ENCODE results near the gene ARMH1. TPM values are rescaled to one million over a fixed set of nuclear protein-coding genes. Genes with fewer than 3 reads are reported as not detected.

The ARMH1 gene
- total RNA-seq, 1 donor from 2014 or later, result not detected

DNA sequence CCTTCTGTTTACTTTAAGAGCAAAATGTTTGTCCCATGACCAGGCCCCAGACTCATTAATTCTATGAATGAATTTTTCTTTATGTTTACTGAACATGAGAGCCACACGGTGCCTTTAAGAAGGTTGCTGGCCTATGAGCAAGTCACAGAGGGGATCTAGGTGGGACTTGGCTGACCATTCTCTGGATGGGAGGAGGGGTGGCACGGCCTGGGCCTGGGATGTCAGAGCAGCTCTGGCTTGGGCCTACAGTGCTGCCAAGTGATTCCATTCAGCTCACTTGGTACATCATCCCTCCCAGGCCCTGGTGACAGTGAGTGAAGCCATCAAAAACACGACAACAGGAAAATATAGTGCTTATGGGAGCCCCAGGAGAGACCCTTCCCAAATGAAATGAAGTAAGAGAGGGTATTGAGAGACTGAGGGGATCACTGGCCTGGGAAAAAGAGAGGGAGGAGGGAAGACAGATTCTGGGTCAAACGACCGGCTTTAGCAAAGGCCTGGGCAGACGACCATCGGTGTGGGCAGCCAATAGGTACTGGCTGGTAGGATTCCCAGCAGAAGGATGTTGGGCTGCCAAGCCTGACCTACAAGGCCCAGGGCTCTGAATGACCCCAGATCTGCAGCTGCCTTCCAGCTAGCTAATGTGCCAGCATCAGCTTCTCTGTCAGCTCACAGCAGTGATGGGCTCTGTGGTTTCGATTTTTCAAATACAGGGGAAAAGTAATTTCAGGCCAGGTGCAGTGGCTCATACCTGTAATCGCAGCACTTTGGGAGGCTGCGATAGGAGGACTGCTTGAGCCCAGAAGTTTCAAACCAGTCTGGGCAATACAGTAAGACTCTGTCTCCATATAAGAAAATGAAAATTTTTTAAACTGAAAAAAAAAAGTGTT lies 3.5 kb upstream of the ARMH1 start:
- no peak for DNase-seq

DNA sequence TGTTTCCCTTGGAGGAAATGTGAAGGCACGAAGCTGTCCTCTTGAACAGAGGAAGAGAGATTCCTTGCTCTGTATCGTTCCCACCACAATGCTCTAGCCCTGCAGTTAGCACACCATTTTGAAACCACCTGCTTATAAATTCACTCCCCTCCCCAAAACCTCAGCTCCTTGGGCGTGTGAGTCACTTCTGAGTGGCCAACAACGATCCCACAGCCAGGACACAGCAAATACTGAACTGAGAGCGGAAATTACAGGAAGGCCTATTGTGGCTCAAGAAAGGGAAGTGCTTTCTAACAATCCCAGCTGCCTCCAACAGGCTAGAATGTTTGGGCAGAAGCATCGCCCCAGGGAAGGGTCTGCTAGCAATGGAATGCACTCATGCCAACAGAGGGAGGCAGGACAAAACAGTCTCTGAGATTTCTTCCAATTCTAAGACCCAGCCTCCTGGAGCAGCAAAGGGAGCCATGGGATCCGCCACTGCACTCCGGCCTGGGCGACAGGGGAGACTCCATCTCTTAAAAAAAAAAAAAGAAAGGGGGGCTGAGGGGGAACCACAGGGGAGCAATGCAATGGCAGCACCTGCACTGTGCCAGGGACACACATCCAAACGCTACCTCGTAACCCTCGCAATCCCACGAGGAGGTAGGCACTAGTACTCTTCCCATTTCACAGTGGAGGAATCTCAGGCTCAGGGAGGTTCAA lies 2.1 kb upstream of the ARMH1 start:
- peak; percentile 91 for DNase-seq

DNA sequence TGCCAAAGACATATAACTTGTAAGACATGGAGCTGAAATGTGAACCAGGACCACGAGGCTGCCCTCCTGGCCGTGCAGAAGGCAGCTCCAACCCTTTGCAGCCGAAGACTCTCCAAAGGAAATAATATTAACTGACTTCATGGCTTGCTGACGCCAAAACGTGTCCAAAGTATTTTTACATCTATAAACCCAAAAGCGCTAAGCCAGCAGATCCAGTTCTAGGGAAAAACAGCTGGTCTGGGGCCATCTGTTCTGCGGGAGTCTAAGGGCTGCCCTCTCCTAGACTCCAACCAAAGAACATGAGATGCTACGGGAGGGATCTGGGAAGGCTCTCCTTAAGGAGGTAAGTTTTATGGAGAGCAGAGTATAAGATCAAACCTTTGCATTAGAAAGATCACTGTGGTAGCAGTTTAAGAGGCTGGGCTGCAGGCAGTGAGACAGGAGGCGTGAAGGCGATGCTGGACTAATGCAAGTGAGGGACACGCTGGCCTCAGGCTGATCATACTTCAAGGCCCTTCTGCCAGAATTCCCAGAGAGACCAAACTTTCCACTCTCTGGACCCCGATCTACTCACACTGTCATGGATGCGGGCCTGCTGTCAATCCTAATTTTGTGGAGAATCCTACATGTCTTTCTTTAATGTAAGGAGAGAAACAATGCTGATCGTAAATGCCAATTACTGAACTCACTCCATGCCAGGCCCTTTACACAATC lies 1.4 kb upstream of the ARMH1 start:
- no peak for DNase-seq

DNA sequence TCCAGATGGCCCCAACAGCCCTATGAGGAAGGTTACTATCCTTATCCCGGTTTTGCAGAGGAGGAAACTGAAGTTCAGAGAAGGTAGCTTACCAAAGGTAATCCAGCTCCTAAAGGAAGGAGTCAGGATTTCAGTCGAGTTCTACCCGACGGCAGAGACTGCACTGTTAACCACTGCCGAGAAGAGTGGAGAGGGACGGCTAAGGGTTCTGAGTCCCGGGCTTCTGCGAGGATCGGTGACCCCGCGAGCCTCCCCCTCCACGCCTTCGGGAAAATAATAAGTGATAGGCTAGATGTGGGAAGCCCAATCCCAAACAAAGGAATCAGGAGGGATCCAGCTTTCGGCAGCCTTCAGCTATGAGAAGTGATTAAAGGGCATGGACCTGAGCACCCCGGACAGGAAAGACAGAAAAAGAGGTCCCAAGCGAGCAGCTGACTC lies 820 bp upstream of the ARMH1 start:
- DNase-seq, result no peak

DNA sequence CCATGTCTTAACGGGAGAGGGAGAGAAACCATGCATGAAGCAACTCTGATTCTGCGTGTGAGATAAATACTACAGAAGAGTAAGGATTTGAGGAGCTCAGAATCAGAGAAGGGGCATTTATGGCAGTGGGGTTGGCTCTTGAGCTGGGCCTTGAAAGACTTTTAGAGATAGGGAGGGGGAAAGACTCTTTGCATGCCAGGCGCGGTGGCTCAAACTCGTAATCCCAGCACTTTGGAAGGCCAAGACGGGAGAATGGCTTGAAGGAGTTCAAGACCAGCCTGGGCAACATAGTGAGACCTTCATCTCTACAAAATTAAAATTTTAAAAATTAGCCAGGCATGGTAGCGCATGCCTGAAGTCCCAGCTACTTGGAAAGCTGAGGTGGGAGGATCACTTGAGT lies 672 bp downstream of the ARMH1 start:
- no peak for DNase-seq

DNA sequence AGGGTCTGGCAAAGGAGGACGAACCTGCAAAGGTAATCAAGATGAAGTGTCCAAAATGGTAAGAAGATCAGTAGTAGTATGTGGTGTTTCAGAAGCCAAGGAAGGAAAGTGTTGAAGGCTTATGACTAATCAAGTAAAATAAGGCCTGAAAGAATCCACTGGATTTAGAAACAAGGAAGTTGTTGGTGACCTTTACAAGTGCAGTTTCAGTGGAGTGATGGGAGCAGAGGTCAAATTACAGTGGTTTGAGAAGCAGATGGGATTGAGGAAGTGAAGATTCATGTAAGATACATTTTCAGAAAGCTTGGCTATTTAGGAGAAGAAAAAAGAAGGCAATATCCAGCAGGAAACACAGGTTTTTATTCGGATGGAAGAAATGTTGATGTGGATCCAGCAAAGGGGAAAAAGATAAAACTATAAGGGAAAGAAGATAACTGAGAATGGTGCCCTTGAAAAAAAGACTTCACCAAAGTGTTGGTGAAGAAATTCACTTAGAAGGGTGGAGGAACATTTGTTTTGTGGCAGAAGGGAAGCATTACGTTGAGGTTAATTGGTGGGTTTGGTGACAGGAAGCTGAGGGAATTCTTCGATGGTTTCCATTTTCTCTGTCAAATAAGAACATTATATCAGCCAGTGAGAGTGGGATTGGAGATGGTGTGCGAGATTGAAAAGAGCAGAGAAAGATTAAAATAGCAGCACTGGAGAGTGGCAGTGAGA lies 2.1 kb downstream of the ARMH1 start:
- peak; percentile 43 for DNase-seq

DNA sequence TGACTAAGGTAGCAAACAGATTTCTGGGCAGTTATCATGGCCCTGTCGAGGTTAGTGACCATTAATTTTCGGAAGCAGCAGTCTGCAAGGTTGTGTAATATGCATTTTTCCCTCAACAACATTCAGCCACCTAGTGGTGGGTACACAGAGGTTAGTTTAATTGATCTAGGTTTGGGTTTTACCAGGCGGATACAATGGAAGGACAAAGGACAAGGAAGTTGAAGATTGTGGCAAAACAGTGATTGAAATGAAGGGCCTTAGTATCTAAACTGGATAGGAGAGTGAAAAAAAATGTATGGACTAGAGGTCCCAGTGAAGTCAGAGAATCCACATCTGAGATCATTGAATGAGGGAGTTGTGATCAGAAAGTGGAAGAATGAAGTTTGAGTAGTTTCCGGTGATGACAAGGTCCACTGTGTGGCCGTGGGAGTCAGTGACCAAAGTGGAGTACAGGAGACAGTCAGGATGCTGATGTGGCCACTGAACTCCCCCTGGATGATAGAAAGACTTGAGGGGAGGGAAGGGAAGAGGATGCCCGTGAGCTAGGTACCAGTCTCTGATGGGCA lies 2.8 kb downstream of the ARMH1 start:
- DNase-seq, result peak; percentile 60

DNA sequence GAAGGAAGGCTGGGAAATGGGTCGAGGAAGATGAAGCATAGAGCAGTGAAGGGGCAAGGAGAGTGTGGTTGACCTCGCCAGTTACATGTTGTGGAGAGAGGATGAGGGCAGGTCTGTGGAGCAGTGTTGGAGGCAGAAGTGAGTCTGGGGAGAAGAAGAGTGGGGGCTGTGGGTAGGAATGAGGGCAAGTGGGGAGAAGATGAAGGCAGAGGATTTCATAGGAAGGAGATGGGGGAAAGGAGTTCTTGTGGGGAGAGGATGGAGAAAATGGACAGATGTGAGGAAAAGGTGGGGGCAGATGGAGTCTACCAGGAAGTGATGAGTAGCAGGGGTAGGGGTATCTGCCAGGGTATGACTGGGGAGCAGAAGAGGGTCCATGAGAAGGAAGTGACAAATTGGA lies 3.6 kb downstream of the ARMH1 start:
- no peak for DNase-seq

DNA sequence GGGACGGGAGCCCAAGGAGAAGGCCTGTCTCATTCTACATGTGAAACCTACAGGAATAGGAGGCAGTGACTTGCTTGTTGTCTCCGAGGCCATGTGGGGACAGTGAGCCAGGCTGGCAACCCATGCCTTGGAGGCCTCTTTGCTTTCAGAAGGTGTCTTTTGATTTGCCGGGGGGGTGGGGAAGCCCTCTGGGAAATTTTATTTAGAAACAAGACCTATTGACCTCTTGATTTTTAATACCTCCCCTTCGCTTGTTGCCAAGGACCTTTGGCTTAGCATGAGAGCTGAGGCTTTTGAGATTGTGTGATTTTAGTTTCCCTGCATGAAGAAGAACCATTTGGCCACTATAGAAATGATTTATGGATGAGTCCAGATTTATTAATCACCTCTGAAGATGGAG lies 4.1 kb downstream of the ARMH1 start:
- DNase-seq, result no peak

DNA sequence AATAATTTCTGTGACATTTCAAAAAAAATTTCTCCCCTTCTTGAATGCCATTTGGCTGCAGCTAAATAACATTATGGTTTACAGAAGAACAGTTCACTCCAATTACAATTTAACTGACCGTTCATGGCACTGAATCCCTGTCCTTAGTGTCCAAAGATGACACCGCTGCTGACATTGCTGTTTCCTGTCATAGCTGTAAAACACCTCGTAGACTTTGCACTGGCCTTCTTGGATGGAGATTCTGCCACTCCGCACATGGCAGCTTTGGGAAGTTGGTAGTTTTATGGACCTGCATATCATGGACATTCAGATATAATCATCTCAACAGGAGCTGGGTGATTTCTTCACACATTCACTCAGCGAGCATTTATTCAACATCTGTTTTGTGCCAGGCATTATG lies 5.0 kb downstream of the ARMH1 start:
- DNase-seq, result no peak

DNA sequence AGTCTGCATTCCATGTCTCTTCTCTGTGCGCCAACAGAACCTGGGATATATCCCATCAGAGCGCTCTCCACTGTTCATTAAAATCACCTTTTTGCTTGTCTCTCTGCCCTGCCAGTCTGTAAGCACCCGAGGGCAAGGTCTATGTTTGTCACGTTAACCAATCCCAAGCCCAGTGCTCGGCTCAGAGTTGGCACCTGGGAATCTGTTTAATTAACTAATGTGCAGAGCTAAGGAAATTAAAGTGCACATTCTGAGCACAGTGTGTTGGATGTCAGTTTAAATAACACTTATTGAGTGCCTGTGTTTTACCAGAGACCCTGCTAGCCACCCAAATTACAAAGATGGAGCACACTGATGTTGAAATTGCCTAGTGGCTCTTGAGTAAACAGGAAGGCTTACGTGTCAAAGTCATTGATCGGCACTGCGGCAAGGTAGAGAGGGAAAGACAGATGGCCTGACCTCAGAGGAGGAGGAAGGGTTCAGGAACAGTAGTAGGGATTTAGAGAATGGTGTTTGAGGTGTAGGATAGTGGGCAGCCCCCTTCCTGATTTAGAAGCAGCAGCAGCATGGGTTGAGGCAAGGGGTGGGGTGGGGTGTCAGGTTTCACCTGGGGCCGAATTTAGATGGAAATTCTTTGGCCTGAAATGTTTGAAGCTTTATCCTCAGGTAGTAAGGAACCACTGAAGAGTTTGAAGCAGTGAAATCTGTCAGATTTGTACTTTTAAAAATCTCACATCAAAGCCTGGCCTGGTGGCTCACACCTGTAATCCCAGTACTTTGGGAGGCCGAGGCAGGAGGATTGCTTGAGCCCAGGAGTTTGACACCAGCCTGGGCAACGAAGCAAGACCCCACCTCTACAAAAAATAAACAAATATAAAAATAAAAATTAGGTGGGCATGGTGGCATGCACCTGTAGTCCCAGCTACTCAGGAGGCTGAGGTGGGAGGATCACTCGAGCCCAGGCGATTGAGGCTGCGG lies 7.7 kb downstream of the ARMH1 start:
- no peak for DNase-seq

DNA sequence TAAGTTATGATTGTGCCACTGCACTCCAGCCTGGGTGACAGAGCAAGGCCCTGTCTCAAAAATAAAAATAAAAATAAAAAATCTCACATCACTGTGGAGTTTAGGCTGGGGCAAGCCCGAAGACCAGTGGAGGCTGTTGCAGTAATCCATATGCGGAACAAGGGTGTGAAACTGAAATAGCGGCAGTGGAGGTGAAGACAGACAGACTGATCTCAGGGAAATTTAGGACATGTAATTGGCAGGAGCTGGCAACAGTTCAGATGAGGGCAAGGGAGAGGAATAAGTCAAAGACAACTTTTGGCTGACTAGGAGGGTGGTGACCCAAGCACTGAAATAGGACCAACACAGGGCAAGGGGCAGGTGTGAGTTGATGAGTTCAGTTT lies 8.4 kb downstream of the ARMH1 start:
- DNase-seq, result no peak

DNA sequence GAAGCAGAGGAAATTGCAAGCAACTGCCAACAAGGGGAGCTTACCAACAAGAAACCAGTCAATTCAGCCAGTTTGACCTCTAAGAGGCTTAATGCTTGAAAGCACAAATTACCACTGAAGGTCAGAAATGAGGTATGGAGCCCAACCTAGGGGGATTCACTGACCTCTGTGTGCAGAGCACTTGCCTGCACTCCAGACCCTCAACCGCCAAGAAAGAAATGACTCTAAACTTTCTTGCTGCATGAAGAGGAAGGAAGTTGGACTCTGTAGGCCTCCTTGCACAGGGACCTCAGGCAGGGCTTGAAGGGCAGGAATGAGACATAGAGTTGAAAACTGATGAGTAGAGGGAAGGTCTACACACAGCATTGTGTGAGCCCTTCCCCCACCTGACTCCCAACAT lies 10.0 kb downstream of the ARMH1 start:
- no peak for DNase-seq

DNA sequence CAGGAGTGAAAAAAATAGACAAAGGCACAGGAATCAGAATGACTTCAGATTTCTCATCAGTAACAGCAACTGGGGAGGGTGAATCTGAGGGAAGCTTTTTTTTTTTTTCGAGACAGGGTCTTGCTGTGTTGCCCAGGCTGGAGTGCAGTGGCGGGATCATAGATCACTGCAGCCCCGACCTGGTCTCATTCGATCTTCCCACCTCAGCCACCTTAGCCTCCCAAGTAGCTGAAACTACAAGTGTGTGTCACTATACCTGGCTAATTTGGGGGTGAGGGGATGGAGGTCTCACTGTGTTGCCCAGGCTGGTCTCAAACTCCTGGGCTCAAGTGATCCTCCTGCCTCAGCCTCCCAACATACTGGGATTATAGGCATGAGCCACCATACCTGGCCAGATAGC lies 10.7 kb downstream of the ARMH1 start:
- no peak for DNase-seq

DNA sequence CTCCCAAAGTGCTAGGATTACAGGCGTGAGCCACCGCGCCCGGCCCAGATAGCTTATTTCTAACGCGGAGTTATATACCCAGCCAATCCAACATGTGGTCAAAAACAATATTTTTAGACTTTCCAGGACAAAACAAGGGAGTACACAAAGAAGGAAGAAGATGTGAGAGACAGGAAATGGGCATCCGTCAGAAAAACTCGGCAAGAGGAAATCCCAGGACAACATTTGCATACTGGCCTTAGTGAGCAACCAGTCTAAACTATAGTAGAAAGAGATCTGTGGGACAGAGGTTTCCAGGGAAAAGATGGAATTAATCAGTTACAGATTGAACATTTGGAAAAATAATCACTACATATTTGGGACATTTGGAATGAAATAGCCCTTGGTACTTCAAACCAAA lies 11.4 kb downstream of the ARMH1 start:
- DNase-seq, result no peak

DNA sequence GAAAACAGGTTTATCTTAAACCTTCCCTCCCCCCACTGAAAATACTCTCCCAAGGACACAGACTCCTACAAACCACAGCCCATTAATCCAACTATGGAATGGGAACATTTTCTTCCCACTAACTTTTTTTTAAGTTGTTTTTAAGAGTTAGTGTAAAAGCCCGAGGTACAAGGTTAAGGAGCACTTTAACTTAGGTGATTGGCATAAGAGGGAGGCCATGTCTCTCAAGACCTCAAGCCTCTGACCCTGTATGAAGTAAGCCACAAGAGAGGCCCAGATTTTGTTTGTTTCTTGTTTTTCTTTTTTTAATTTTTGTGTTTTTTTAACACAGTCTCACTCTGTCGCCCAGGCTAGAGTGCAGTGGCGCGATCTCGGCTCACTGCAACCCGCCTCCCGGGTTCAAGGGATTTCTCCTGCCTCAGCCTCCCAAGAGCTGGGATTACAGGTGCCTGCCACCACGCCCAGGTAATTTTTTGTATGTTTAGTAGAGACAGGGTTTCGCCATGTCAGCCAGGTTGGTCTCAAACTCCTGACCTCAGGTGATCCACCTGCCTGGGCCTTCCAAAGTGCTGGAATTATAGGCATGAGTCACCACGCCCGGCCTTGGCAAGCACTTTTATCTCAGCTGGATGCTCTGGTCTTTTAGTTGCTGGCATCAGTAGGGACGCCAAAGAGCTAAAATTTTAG lies 14.4 kb downstream of the ARMH1 start:
- no peak for DNase-seq

DNA sequence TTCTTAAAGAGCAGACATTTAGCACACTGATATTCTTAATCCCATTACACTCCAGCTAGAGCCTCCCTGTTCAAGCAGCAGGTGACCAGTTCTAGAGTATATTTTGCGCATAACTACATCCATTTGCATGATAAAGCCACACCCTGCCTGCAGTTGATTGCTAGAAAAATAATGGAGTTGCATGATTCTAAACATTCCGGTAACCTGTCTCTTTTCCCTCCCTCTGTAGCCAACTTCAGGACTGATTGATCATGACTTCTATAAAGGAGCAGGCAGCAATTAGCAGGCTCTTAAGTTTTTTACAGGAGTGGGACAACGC lies 14.9 kb downstream of the ARMH1 start:
- DNase-seq, result no peak

DNA sequence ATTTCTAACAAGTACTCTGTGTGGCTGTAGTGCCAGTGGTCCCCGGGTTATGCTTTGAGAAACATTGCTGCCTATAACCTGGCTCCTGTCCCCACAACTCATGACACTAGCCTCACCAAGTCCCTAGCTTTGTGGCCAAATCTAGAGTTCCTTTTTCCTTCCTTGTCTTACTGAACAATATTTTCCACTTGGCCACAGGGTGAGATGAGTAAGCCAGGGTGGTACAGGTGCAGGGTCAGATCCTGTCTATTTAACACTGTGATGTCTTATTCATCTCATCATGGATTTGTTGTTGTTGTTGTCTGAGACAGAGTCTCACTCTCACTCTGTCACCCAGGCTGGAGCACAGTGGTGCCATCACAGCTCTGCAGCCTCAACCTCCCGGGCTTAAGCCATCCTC lies 18.6 kb downstream of the ARMH1 start:
- no peak for DNase-seq

DNA sequence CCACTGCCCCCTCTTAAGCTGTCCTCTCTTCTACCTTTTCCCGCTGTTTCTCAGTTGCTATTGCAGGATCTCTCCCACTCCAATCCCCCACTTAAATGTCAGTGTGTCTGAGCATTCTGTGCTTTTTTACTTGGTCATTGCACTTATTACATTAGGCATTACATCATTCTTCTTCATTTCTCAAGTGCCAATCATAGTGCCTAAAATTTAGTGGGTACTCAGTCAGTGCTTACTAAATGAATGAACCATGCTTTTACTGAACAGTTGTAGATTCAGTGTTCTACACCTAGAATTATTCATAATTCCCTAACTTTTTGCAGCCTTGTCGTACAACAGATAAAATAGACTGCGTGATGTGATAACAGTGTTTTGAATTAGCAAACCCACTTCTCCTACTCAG lies 19.4 kb downstream of the ARMH1 start:
- DNase-seq, result no peak

DNA sequence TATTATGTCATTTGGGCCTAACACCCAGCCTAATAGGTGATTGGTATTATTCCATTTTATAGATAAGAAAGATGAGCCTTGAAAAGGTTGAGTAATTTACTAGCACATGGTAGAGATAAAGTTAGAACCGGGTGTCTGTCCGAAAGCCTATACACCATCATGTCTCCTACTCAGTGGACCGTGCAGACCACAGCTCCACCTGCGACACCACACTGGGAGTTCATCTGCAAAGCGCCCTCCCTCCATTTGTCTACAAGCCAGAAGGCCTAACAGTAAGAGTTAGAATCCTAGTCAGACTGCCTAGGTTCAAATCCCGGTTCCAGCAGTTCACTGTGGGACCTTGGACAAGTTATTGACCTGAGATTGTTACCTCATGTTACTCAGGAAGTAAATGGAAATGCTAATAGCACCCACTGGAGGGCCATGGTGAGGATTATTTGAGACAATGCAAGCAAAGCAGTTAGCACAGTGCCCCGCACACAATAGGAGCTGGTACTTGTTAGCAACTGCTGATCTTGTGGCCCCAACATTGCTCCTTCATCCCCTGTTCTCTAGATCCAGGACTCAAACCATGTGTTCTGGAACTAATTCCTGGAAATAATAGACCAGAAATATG lies 20.5 kb downstream of the ARMH1 start:
- DNase-seq, result no peak
